ENCODE results near the gene GPSM1.

DNA sequence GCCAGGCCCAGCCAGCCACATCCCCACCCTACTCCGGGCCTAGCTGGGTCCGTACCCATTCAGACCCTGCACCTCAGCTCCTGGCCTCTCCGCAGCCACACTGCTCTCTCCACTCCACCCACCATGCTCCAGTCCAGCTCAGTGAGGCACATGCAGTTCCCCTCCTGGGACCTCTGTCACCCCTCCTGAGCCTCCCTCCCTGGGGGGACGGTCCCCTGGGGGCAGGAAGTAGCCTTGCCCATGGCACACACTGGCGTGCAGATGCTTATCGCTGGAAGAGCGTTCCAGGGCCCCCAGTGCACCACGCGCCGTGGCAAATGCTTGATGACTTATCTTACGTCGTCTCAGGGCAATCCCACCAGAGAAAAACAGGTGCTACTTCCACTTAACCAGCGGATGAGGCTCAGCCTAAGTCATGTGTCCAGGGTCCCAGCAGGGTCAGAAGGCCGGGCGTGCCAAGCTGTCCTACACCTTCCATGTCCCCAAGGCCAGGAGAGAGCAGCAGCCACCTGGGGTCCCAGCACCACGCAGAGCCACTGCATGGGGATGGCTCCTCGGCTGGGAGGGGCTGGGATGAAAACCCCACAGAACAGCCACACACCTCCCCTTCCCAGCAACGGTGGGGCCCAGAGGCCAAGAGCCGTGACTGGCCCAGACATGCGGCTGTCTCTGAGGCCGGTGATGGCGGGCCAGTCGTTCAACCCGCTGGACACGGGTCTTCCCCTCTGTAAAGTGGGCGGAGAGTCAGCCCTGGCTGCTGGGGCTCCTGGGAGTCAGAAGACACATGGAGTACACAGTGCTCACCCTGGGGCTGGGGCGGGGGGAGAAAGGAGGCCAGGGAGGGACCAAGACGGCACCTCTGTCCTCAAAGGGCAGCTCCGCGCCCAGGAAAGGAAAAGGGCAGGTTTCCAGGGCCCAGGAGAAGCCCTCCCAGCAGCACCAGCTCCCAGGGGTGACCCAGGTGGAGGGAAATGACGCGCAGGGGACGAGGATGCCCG lies 20.8 kb upstream of the GPSM1 start:
- TF ChIP-seq POLR2A (IDR thresholded peaks at IDR 0.05), result no peak
- TF ChIP-seq, protein P1, sequence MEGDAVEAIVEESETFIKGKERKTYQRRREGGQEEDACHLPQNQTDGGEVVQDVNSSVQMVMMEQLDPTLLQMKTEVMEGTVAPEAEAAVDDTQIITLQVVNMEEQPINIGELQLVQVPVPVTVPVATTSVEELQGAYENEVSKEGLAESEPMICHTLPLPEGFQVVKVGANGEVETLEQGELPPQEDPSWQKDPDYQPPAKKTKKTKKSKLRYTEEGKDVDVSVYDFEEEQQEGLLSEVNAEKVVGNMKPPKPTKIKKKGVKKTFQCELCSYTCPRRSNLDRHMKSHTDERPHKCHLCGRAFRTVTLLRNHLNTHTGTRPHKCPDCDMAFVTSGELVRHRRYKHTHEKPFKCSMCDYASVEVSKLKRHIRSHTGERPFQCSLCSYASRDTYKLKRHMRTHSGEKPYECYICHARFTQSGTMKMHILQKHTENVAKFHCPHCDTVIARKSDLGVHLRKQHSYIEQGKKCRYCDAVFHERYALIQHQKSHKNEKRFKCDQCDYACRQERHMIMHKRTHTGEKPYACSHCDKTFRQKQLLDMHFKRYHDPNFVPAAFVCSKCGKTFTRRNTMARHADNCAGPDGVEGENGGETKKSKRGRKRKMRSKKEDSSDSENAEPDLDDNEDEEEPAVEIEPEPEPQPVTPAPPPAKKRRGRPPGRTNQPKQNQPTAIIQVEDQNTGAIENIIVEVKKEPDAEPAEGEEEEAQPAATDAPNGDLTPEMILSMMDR (IDR thresholded peaks at IDR 0.05), result no peak
